K562 (cell line): ENCODE measurements around the gene MASTL. TPM values are rescaled to one million over a fixed set of nuclear protein-coding genes. Genes with fewer than 3 reads are reported as not detected.
A peak's percentile ranks its signal among the peaks of the same experiment; 100 is the strongest.

ENCODE experiments used
- ATAC-seq: fragments of 200-7000 bp; cut with Tn5 transposase; 3 replicates; pipeline ENCODE4 v1.9.1; 2020; ENCODE audit warnings: moderate library complexity
- BruUV-seq: library from RNA; stranded (reverse); fragments of 400-500 nt; replicated peaks from 2 replicates; lab custom pipeline; 2021; lab: Mats Ljungman, UMichigan
- CTCF ChIA-PET: fragments of 300-600 bp; formaldehyde crosslinking; extraction: SDS; loops from one replicate; lab custom pipeline; 2021; ENCODE audit warnings: low intra/inter-chr PET ratio; lab: Yijun Ruan, JAX
- POLR2A ChIA-PET: fragments of 300-600, 350-650 bp; sonication (Branson Sonifier 250); formaldehyde crosslinking; extraction: SDS; loops from one replicate; lab custom pipeline; 2021; ENCODE audit warnings: antibody characterized with exemption, inconsistent platforms; lab: Yijun Ruan, JAX
- DNase-seq, 4 experiments: peaks; one replicate each; pipeline versions ENCODE4 v3.0.0 to v3.0.0-alpha.2; 2011 to 2018; ENCODE audit warnings: low spot score in 3 of 4, mixed read lengths in 3 of 4; ENCODE audit errors: extremely low read depth in 1 of 4
- FAIRE-seq: peaks from 2 replicates; lab custom pipeline; 2011; peaks lifted over from hg19 to GRCh38; lab: Jason Lieb, UNC
- H2AFZ ChIP-seq: 2 replicates; pipeline ENCODE4 v1.6.0; 2011; ENCODE audit warnings: low read depth, low read length, control low read depth, inconsistent platforms
- H3K27ac ChIP-seq: fragments of 200-600 bp; 3 replicates; pipeline ENCODE4 v1.8.0; 2011; ENCODE audit warnings: low read depth, mild to moderate bottlenecking, control low read depth, inconsistent platforms, low read length, moderate library complexity, mixed read lengths; ENCODE audit errors: extremely low read depth
- H3K27me3 ChIP-seq, 2 experiments: fragments of 300-600 bp in 1 of 2; 2 replicates in 1 of 2; 3 replicates in 1 of 2; pipeline versions ENCODE4 v1.6.0 to v1.8.0; 2011; ENCODE audit warnings: inconsistent platforms in 2 of 2, low read length in 2 of 2, mild to moderate bottlenecking in 1 of 2, mixed read lengths in 1 of 2, moderate library complexity in 1 of 2; ENCODE audit not compliant: control insufficient read depth in 2 of 2, insufficient read depth in 2 of 2
- H3K36me3 ChIP-seq: fragments of 300-600 bp; 3 replicates; pipeline ENCODE4 v1.8.0; 2011; ENCODE audit warnings: mild to moderate bottlenecking, low read length, inconsistent platforms; ENCODE audit not compliant: control insufficient read depth, insufficient read depth
- H3K4me1 ChIP-seq, 2 experiments: fragments of 200-600 bp in 1 of 2; replicated peaks in 1 of 2; 2 replicates in 1 of 2; 3 replicates in 1 of 2; pipeline versions ENCODE4 v1.5.1 to v1.8.0; 2011; ENCODE audit warnings: inconsistent platforms in 2 of 2, low read length in 2 of 2, mild to moderate bottlenecking in 1 of 2, mixed read lengths in 1 of 2, moderate library complexity in 1 of 2; ENCODE audit not compliant: control insufficient read depth in 2 of 2, insufficient read depth in 2 of 2
- H3K4me2 ChIP-seq: 2 replicates; pipeline ENCODE4 v1.6.1; 2011; ENCODE audit warnings: low read length, control low read depth, inconsistent platforms, mixed read lengths; ENCODE audit not compliant: insufficient read depth
- H3K4me3 ChIP-seq: fragments of 200-600 bp; sonication (generic), shearing (Covaris generic); 2 replicates; pipeline ENCODE4 v1.5.1; 2016; ENCODE audit warnings: control low read depth, inconsistent platforms
- H3K79me2 ChIP-seq: fragments of 200-600 bp; 3 replicates; pipeline ENCODE4 v1.8.0; 2011; ENCODE audit warnings: low read length, inconsistent platforms; ENCODE audit not compliant: control insufficient read depth, insufficient read depth
- H3K9ac ChIP-seq, 2 experiments: 2 replicates each; pipeline versions ENCODE4 v1.6.0 to v1.6.1; 2011; ENCODE audit warnings: low read depth in 2 of 2, low read length in 2 of 2, control low read depth in 1 of 2, inconsistent platforms in 1 of 2, mild to moderate bottlenecking in 1 of 2, mixed read lengths in 1 of 2; ENCODE audit not compliant: insufficient read depth in 1 of 2
- H3K9me1 ChIP-seq: one replicate; pipeline ENCODE4 v1.6.0; 2011; ENCODE audit warnings: inconsistent platforms, mild to moderate bottlenecking, low read length, moderate library complexity; ENCODE audit not compliant: control insufficient read depth, insufficient read depth
- H3K9me3 ChIP-seq: replicated peaks from 2 replicates; pipeline ENCODE4 v1.5.1; 2011; ENCODE audit warnings: low read depth, low read length, inconsistent platforms; ENCODE audit not compliant: control insufficient read depth, insufficient read depth
- H4K20me1 ChIP-seq: replicated peaks from 2 replicates; pipeline ENCODE4 v1.6.1; 2011; ENCODE audit warnings: low read length, inconsistent platforms, mixed read lengths; ENCODE audit not compliant: control insufficient read depth, insufficient read depth
- CBX2 ChIP-seq: fragments of 200-600 bp; sonication (generic); IDR thresholded peaks from one replicate; pipeline ENCODE4 v1.6.1; 2012; ENCODE audit warnings: mild to moderate bottlenecking, low read length, inconsistent platforms; ENCODE audit not compliant: insufficient read depth, poor library complexity, severe bottlenecking
- CEBPB ChIP-seq: fragments of 450-650 bp; IDR thresholded peaks from 2 replicates; pipeline ENCODE4 v1.6.1; 2016; ENCODE audit warnings: missing genetic modification characterization, missing compliant biosample characterization
- CREB3L1 ChIP-seq: fragments of 450-650 bp; IDR thresholded peaks from 2 replicates; pipeline ENCODE4 v1.6.1; 2014; ENCODE audit warnings: low read depth, mild to moderate bottlenecking, moderate library complexity, borderline replicate concordance
- CSDE1 ChIP-seq, 2 experiments: fragments of 450-650 bp; IDR thresholded peaks; 2 replicates each; pipeline ENCODE4 v1.6.1; 2016; ENCODE audit warnings: mild to moderate bottlenecking in 1 of 2
- FOSL1 ChIP-seq: fragments of 200-800 bp; sonication (Bioruptor generic); conservative IDR thresholded peaks from 2 replicates; pipeline ENCODE4 v1.6.1; 2016; ENCODE audit warnings: missing genetic modification characterization, missing compliant biosample characterization
- IRF9 ChIP-seq: fragments of 450-650 bp; IDR thresholded peaks from 2 replicates; pipeline ENCODE4 v1.6.1; 2016; ENCODE audit warnings: missing biosample characterization, missing genetic modification characterization
- KLF13 ChIP-seq: fragments of 450-650 bp; IDR thresholded peaks from 2 replicates; pipeline ENCODE4 v1.6.1; 2016; ENCODE audit warnings: missing genetic modification characterization, low read depth, mild to moderate bottlenecking, missing compliant biosample characterization, moderate library complexity, borderline replicate concordance
- LARP7 ChIP-seq: fragments of 450-650 bp; IDR thresholded peaks from 2 replicates; pipeline ENCODE4 v1.6.1; 2016
- RBM39 ChIP-seq: fragments of 200-400 bp; formaldehyde crosslinking; optimal IDR thresholded peaks from 2 replicates; pipeline ENCODE3; 2018; ENCODE audit warnings: low read depth, low read length
- SETDB1 ChIP-seq: IDR thresholded peaks from one replicate; pipeline ENCODE4 v1.6.1; 2012; ENCODE audit warnings: low read length, control low read depth, inconsistent platforms
- TAF15 ChIP-seq: fragments of 200-400 bp; formaldehyde crosslinking; IDR thresholded peaks from 2 replicates; pipeline ENCODE4 v1.6.1; 2017; ENCODE audit warnings: mild to moderate bottlenecking, low read depth, low read length, moderate library complexity
- USF1 ChIP-seq: sonication (generic); formaldehyde crosslinking; IDR thresholded peaks from 2 replicates; pipeline ENCODE4 v1.9.0; 2022; ENCODE audit warnings: mild to moderate bottlenecking, missing genetic modification reagents
- ZNF24 ChIP-seq: fragments of 450-650 bp; IDR thresholded peaks from 2 replicates; pipeline ENCODE4 v1.6.1; 2016
- ZNF75A ChIP-seq: fragments of 450-650 bp; formaldehyde crosslinking; IDR thresholded peaks from 2 replicates; pipeline ENCODE4 v1.4.0; 2020; ENCODE audit warnings: mild to moderate bottlenecking
- whole genome bisulfite sequencing: fragments of 100-300 bp; shearing (Covaris generic); methylation state at CpG from one replicate; pipeline ENCODE4 v1.1.6; 2016; ENCODE audit warnings: low coverage, mixed read lengths; ENCODE audit not compliant: insufficient coverage; ENCODE audit errors: missing lambda C conversion rate; 5-methylcytosine and 5-hydroxymethylcytosine counted together
- in situ Hi-C: fragments of 300-500 bp; cut with MboI; formaldehyde crosslinking; loops from 4 replicates; pipeline ENCODE4 v1.15.0; 2018; ENCODE audit warnings: inconsistent platforms, mixed read lengths
- intact Hi-C: fragments of 100-400 bp; cut with micrococcal nuclease; formaldehyde crosslinking; loops from 2 replicates; pipeline ENCODE4 v1.14.2; 2022
- polyA plus RNA-seq, 8 experiments: library from polyadenylated mRNA; depleted of rRNA in 4 of 8; stranded (reverse) in 5 of 8; unstranded in 3 of 8; fragments of >200 nt; fragmentation: Nextera tagmentation in 2 of 8; fragmentation: Illumina TruSeq in 1 of 8; extraction: Ambion mirVana in 2 of 8; extraction: Trizol in 1 of 8; gene quantifications; 2 replicates each; pipeline versions ENCODE4 v1.2.1 to v1.2.3, GENCODE V29; 2011 to 2014; ENCODE audit warnings: inconsistent platforms in 1 of 8, missing spikeins in 1 of 8
- total RNA-seq, 7 experiments: library from RNA; depleted of rRNA in 6 of 7; stranded (reverse); fragments of >200 nt in 6 of 7; fragmentation: Illumina TruSeq in 2 of 7; extraction: Trizol in 2 of 7; gene quantifications; 2 replicates each; pipeline versions ENCODE4 v1.2.1 to v1.2.3, GENCODE V29; 2011 to 2021; ENCODE audit warnings: low replicate concordance in 1 of 7
- TF ChIP-seq, protein P1 (sequence below): sonication (generic); formaldehyde crosslinking; IDR thresholded peaks from 2 replicates; pipeline ENCODE4 v1.5.0; 2020; ENCODE audit warnings: missing genetic modification reagents
- TF ChIP-seq, protein P2 (sequence below): fragments of 450-650 bp; formaldehyde crosslinking; IDR thresholded peaks from 2 replicates; pipeline ENCODE4 v1.4.0; 2022; ENCODE audit warnings: missing genetic modification characterization
- TF ChIP-seq, protein P3 (sequence below), 2 experiments: fragments of 450-650 bp in 1 of 2; sonication (generic) in 1 of 2; formaldehyde crosslinking in 1 of 2; IDR thresholded peaks in 1 of 2; conservative IDR thresholded peaks in 1 of 2; 2 replicates each; pipeline versions ENCODE4 v1.6.1 to v1.8.1; 2016 to 2023; ENCODE audit warnings: mild to moderate bottlenecking in 2 of 2, moderate library complexity in 2 of 2, inconsistent platforms in 1 of 2, missing genetic modification reagents in 1 of 2

MASTL gene
- total and polyA plus RNA-seq, 9 of the 15 experiments (the other 6 are each of a cell fraction or from before 2014, with no cell fraction given): 6.8 to 29.9 (median 23.1) TPM

- POLR2A ChIA-PET: interaction anchor here (1.5 kb wide), 1 partner anchor 15 kb away, joined by 3 read pairs; no protein-coding TSS in a partner anchor
- intact Hi-C loops: no loop called here
- Histone ChIP-seq H4K20me1 (no peaks in the 10 kb centered on the region), H3K4me1 (no peaks in the 10 kb centered on the region), H3K4me3 (no peak overlapping the region), H3K27ac (no peak overlapping the region), H3K36me3 (peaks cover 9% of the 10 kb centered on the region; the same call in 2 of the 3 replicates), H2AFZ (no peak overlapping the region), H3K9me1 (no peaks in the 10 kb centered on the region), H3K79me2 (no peaks in the 10 kb centered on the region), H3K9ac (no peak overlapping the region), H3K27me3 (no peaks in the 10 kb centered on the region), H3K4me2 (no peak overlapping the region), H3K9me3 (no peaks in the 10 kb centered on the region)
- BruUV-seq: no TSS peak
- WGBS: 54% methylated on average over 3 of the region's 3 CpGs
- FAIRE-seq (no peak), ATAC-seq (peak; percentile 28; the same call in 2 of the 3 replicates), DNase-seq (no peak)
- CTCF ChIA-PET: no interaction called here
- in situ Hi-C loops: no loop called here
- TF ChIP-seq, protein P1, sequence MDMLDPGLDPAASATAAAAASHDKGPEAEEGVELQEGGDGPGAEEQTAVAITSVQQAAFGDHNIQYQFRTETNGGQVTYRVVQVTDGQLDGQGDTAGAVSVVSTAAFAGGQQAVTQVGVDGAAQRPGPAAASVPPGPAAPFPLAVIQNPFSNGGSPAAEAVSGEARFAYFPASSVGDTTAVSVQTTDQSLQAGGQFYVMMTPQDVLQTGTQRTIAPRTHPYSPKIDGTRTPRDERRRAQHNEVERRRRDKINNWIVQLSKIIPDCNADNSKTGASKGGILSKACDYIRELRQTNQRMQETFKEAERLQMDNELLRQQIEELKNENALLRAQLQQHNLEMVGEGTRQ (CRISPR knock-in tag): peak; percentile 24; the same call in 1 of the 2 replicates
- TF ChIP-seq LARP7 (no peak), CEBPB (tag) (no peak), FOSL1 (peak; percentile 50), CREB3L1 (no peak), CBX2 (no peak), TAF15 (no peak), KLF13 (tag) (no peak), ZNF75A (no peak), SETDB1 (no peak), USF1 (CRISPR knock-in tag) (no peak), ZNF24 (no peak), IRF9 (tag) (no peak), RBM39 (no peak), CSDE1 (IDR thresholded peaks at IDR 0.05) (no peak)
- TF ChIP-seq, protein P2, sequence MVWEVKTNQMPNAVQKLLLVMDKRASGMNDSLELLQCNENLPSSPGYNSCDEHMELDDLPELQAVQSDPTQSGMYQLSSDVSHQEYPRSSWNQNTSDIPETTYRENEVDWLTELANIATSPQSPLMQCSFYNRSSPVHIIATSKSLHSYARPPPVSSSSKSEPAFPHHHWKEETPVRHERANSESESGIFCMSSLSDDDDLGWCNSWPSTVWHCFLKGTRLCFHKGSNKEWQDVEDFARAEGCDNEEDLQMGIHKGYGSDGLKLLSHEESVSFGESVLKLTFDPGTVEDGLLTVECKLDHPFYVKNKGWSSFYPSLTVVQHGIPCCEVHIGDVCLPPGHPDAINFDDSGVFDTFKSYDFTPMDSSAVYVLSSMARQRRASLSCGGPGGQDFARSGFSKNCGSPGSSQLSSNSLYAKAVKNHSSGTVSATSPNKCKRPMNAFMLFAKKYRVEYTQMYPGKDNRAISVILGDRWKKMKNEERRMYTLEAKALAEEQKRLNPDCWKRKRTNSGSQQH: no peak
- TF ChIP-seq, protein P3, sequence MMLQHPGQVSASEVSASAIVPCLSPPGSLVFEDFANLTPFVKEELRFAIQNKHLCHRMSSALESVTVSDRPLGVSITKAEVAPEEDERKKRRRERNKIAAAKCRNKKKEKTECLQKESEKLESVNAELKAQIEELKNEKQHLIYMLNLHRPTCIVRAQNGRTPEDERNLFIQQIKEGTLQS (IDR thresholded peaks at IDR 0.05): peak; percentile 55; the same call in 1 of the 2 replicates
- TF ChIP-seq, protein P3 (CRISPR knock-in tag; conservative IDR thresholded peaks at IDR 0.05): no peak
Observed at GRCh38 chr10:27192284-27192683, 37.1 kb downstream of the MASTL start.
